Measurements from ENCODE around the gene NRN1L. TPM values are rescaled to one million over a fixed set of nuclear protein-coding genes. Genes with fewer than 3 reads are reported as not detected.

The NRN1L gene
- total and polyA plus RNA-seq, 2 donors from 2014 or later, result 1.1 to 1.2 TPM

DNA sequence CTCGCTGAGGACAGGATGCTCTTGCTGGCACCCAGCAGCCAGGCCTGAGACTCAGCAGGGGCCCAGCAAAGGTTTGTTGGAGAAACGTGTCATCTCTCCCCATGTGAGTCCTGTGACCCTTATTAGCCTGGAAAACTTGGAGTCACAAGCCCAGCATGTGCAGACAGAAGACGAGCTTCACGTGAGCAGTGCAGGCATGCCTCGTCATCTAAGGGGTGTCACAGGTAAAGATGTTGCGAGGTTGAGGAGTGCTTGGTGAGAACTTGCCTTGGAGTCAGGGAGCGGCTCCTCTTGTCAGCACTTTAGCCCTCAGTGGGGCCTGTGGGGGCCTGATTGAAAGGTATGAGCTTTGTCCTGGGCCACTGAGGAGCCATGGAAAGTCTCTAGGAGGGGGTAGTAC, 49.1 kb downstream of the NRN1L start:
- FAIRE-seq (no peak), DNase-seq (no peak)
- no peaks in the 10 kb centered on the region for H3K9me3 ChIP-seq (ENCODE audit: control insufficient read depth in 2 of 3, insufficient read depth in 1 of 3, low read length in 3 of 3)
- no peak overlapping the region for H3K27ac ChIP-seq (ENCODE audit: low read depth in 2 of 2, low read length in 2 of 2)
- H3K9ac ChIP-seq (ENCODE audit: low read length in 3 of 3), result no peak overlapping the region
- H3K27me3 ChIP-seq (ENCODE audit: control insufficient read depth, insufficient read depth, low read length), result no peaks in the 10 kb centered on the region
- no peak overlapping the region for H3K4me3 ChIP-seq (ENCODE audit: low read length in 3 of 3)
- peaks cover 0 to 16% (median 11%) of the 10 kb centered on the region in 3 donors for H3K4me1 ChIP-seq (ENCODE audit: control insufficient read depth in 2 of 3, insufficient read depth in 2 of 3, low read depth in 1 of 3, low read length in 3 of 3)
- TF ChIP-seq, protein P1, sequence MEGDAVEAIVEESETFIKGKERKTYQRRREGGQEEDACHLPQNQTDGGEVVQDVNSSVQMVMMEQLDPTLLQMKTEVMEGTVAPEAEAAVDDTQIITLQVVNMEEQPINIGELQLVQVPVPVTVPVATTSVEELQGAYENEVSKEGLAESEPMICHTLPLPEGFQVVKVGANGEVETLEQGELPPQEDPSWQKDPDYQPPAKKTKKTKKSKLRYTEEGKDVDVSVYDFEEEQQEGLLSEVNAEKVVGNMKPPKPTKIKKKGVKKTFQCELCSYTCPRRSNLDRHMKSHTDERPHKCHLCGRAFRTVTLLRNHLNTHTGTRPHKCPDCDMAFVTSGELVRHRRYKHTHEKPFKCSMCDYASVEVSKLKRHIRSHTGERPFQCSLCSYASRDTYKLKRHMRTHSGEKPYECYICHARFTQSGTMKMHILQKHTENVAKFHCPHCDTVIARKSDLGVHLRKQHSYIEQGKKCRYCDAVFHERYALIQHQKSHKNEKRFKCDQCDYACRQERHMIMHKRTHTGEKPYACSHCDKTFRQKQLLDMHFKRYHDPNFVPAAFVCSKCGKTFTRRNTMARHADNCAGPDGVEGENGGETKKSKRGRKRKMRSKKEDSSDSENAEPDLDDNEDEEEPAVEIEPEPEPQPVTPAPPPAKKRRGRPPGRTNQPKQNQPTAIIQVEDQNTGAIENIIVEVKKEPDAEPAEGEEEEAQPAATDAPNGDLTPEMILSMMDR (IDR thresholded peaks at IDR 0.05; ENCODE audit: borderline replicate concordance, extremely low read depth, insufficient read depth), result no peak
- intact Hi-C loops (cut with DNase I), result no loop called here
- H3K36me3 ChIP-seq (ENCODE audit: control insufficient read depth in 2 of 3, insufficient read depth in 3 of 3, low read length in 3 of 3), result peaks cover 0 to 8% (median 2%) of the 10 kb centered on the region in 3 donors

DNA sequence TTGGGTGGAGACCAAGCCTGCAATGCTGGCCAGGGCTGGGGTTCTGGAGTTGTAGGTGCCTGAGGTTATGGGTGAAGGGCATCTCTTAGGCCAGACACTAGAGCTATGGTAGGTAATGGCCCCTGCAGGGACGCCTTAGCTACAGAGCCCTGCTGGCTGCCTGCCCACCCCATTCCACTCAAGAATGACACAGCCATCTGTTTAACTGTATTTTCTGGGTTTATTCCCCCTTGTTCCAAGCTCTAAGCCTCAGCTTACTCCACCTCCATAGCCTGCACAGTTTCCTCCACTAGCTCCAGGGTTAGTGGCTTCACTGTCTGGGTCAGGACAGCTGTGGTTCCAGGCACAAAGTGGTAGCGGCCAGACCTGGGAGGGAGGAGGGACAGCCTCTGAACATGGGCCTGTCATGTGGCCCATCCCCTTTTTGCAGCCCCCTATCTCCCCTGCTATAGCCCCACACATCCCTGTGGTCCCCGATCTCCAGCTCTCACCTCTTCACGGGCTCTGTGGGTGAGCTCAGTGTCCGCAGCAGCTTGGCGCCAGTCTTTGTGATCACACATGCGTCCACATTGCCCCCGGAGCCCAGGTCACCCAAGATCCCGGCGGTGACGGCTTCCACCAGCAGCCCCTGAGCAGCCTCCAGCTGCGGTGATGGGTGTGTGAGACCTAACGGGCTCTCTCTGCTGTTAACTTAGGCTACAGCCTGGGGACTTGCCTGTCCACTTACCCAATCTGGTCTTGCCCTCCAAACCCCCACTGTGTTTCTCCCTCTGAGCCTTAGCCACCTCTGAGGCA, 49.8 kb downstream of the NRN1L start:
- DNase-seq (no peak), FAIRE-seq (no peak)
- no peaks in the 10 kb centered on the region for H3K9me3 ChIP-seq (ENCODE audit: control insufficient read depth in 2 of 3, insufficient read depth in 1 of 3, low read length in 3 of 3)
- TF ChIP-seq, protein P1 (IDR thresholded peaks at IDR 0.05; ENCODE audit: borderline replicate concordance, extremely low read depth, insufficient read depth), result no peak
- H3K27ac ChIP-seq (ENCODE audit: low read depth in 2 of 2, low read length in 2 of 2), result no peak overlapping the region
- intact Hi-C loops (cut with DNase I), result no loop called here
- H3K4me1 ChIP-seq (ENCODE audit: control insufficient read depth in 2 of 3, insufficient read depth in 2 of 3, low read depth in 1 of 3, low read length in 3 of 3), result peaks cover 0 to 16% (median 11%) of the 10 kb centered on the region in 3 donors
- peak overlapping the region; percentile 70 to 86 (median 84) for H3K4me3 ChIP-seq (ENCODE audit: low read length in 3 of 3)
- no peaks in the 10 kb centered on the region for H3K27me3 ChIP-seq (ENCODE audit: control insufficient read depth, insufficient read depth, low read length)
- peaks cover 0 to 7% (median 2%) of the 10 kb centered on the region in 3 donors for H3K36me3 ChIP-seq (ENCODE audit: control insufficient read depth in 2 of 3, insufficient read depth in 3 of 3, low read length in 3 of 3)
- peak overlapping the region in 2 of 3 donors; percentile 65 to 70 for H3K9ac ChIP-seq (ENCODE audit: low read length in 3 of 3)

DNA sequence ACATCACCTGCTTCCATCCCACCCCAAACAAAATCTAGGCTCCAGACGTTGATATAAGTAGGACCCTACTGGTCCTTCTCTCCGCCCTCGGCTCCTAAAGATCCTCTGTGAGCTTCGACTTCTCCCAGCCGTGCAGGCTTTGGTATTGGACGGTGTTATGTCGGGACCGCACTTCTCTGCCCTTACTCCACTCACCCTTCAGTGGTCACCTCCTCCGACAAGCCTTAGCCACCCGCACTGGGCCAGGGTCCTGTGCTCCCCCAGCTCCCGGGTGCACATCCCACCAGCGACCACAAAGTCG, 50.4 kb downstream of the NRN1L start:
- H3K4me3 ChIP-seq (ENCODE audit: low read length in 3 of 3), result peak overlapping the region; percentile 70 to 86 (median 84)
- no peak for FAIRE-seq
- intact Hi-C loops (cut with DNase I), result no loop called here
- H3K9ac ChIP-seq (ENCODE audit: low read length in 3 of 3), result peak overlapping the region; percentile 54 to 70 (median 65)
- H3K27ac ChIP-seq (ENCODE audit: low read depth in 2 of 2, low read length in 2 of 2), result peak overlapping the region; percentile 90 to 92
- DNase-seq, result no peak
- TF ChIP-seq, protein P1 (IDR thresholded peaks at IDR 0.05; ENCODE audit: borderline replicate concordance, extremely low read depth, insufficient read depth), result no peak
- H3K4me1 ChIP-seq (ENCODE audit: control insufficient read depth in 2 of 3, insufficient read depth in 2 of 3, low read depth in 1 of 3, low read length in 3 of 3), result peaks cover 0 to 22% (median 11%) of the 10 kb centered on the region in 3 donors
- no peaks in the 10 kb centered on the region for H3K27me3 ChIP-seq (ENCODE audit: control insufficient read depth, insufficient read depth, low read length)
- no peaks in the 10 kb centered on the region for H3K9me3 ChIP-seq (ENCODE audit: control insufficient read depth in 2 of 3, insufficient read depth in 1 of 3, low read length in 3 of 3)
- peaks cover 0 to 4% (median 2%) of the 10 kb centered on the region in 3 donors for H3K36me3 ChIP-seq (ENCODE audit: control insufficient read depth in 2 of 3, insufficient read depth in 3 of 3, low read length in 3 of 3)

Measured in kidney (tissue), 14 donors.